ENCODE measurements around the gene ABCC4. TPM values are rescaled to one million over a fixed set of nuclear protein-coding genes. Genes with fewer than 3 reads are reported as not detected.

The ABCC4 gene
- total and polyA plus RNA-seq, 9 of the 15 experiments (the other 6 are each of a cell fraction or from before 2014, with no cell fraction given): 9.4 to 46.1 (median 25.4) TPM

GRCh38 chr13:95243207-95243606 is 58.0 kb downstream of the ABCC4 start (continued):
- TF ChIP-seq, protein P1, sequence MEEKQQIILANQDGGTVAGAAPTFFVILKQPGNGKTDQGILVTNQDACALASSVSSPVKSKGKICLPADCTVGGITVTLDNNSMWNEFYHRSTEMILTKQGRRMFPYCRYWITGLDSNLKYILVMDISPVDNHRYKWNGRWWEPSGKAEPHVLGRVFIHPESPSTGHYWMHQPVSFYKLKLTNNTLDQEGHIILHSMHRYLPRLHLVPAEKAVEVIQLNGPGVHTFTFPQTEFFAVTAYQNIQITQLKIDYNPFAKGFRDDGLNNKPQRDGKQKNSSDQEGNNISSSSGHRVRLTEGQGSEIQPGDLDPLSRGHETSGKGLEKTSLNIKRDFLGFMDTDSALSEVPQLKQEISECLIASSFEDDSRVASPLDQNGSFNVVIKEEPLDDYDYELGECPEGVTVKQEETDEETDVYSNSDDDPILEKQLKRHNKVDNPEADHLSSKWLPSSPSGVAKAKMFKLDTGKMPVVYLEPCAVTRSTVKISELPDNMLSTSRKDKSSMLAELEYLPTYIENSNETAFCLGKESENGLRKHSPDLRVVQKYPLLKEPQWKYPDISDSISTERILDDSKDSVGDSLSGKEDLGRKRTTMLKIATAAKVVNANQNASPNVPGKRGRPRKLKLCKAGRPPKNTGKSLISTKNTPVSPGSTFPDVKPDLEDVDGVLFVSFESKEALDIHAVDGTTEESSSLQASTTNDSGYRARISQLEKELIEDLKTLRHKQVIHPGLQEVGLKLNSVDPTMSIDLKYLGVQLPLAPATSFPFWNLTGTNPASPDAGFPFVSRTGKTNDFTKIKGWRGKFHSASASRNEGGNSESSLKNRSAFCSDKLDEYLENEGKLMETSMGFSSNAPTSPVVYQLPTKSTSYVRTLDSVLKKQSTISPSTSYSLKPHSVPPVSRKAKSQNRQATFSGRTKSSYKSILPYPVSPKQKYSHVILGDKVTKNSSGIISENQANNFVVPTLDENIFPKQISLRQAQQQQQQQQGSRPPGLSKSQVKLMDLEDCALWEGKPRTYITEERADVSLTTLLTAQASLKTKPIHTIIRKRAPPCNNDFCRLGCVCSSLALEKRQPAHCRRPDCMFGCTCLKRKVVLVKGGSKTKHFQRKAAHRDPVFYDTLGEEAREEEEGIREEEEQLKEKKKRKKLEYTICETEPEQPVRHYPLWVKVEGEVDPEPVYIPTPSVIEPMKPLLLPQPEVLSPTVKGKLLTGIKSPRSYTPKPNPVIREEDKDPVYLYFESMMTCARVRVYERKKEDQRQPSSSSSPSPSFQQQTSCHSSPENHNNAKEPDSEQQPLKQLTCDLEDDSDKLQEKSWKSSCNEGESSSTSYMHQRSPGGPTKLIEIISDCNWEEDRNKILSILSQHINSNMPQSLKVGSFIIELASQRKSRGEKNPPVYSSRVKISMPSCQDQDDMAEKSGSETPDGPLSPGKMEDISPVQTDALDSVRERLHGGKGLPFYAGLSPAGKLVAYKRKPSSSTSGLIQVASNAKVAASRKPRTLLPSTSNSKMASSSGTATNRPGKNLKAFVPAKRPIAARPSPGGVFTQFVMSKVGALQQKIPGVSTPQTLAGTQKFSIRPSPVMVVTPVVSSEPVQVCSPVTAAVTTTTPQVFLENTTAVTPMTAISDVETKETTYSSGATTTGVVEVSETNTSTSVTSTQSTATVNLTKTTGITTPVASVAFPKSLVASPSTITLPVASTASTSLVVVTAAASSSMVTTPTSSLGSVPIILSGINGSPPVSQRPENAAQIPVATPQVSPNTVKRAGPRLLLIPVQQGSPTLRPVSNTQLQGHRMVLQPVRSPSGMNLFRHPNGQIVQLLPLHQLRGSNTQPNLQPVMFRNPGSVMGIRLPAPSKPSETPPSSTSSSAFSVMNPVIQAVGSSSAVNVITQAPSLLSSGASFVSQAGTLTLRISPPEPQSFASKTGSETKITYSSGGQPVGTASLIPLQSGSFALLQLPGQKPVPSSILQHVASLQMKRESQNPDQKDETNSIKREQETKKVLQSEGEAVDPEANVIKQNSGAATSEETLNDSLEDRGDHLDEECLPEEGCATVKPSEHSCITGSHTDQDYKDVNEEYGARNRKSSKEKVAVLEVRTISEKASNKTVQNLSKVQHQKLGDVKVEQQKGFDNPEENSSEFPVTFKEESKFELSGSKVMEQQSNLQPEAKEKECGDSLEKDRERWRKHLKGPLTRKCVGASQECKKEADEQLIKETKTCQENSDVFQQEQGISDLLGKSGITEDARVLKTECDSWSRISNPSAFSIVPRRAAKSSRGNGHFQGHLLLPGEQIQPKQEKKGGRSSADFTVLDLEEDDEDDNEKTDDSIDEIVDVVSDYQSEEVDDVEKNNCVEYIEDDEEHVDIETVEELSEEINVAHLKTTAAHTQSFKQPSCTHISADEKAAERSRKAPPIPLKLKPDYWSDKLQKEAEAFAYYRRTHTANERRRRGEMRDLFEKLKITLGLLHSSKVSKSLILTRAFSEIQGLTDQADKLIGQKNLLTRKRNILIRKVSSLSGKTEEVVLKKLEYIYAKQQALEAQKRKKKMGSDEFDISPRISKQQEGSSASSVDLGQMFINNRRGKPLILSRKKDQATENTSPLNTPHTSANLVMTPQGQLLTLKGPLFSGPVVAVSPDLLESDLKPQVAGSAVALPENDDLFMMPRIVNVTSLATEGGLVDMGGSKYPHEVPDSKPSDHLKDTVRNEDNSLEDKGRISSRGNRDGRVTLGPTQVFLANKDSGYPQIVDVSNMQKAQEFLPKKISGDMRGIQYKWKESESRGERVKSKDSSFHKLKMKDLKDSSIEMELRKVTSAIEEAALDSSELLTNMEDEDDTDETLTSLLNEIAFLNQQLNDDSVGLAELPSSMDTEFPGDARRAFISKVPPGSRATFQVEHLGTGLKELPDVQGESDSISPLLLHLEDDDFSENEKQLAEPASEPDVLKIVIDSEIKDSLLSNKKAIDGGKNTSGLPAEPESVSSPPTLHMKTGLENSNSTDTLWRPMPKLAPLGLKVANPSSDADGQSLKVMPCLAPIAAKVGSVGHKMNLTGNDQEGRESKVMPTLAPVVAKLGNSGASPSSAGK (IDR thresholded peaks at IDR 0.05): peak; percentile 57
- TF ChIP-seq SLC30A9 (CRISPR knock-in tag; IDR thresholded peaks at IDR 0.05) (no peak), ZNF717 (CRISPR knock-in tag; IDR thresholded peaks at IDR 0.05) (no peak), MTA2 (IDR thresholded peaks at IDR 0.05; ENCODE audit: low read depth) (peak; percentile 49; the same call in 1 of the 2 replicates), ZNF408 (CRISPR knock-in tag; IDR thresholded peaks at IDR 0.05; ENCODE audit: low read depth) (no peak), ZBTB26 (CRISPR knock-in tag; IDR thresholded peaks at IDR 0.05) (no peak), HIVEP1 (CRISPR knock-in tag; IDR thresholded peaks at IDR 0.05) (no peak), NR2F6 (CRISPR knock-in tag; IDR thresholded peaks at IDR 0.05) (no peak), FOXJ2 (tag; IDR thresholded peaks at IDR 0.05) (no peak), GTF2E2 (tag; IDR thresholded peaks at IDR 0.05) (no peak), TAF9B (IDR thresholded peaks at IDR 0.05; ENCODE audit: partially characterized antibody) (peak; percentile 49), CGGBP1 (CRISPR knock-in tag; IDR thresholded peaks at IDR 0.05) (no peak), ZBTB2 (IDR thresholded peaks at IDR 0.05) (no peak), PKNOX1 (IDR thresholded peaks at IDR 0.05) (peak; percentile 95), C11orf30 (IDR thresholded peaks at IDR 0.05; ENCODE audit: low read depth) (peak; percentile 66)

All from K562 (cell line).